ENCODE measurements around the gene EIF3A.
"Not testable (repeated sequence)": the region's sequence is repeated elsewhere in the genome, so short reads cannot be mapped to it uniquely, and the experiment has no call there.

Gene EIF3A

DNA sequence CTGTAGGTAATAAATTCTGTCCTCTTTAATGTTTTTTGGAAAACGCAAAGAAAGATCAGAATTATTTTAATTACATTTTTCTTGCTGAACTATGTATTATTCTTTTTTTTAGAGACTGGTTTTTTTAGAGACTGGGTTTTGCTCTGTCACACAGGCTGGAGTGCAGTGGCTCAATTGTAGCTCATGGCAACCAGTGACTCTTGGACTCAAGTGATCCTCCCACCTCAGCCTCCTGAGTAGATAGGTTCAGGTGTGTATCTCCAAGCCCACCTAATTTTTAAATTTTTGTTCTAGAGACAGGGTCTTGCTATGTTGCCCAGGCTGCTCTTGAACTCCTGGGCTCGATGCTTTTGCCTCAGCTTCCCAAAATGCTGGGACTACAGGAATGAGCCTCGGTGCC, 18.0 kb upstream of the EIF3A start:
- no peak for DNase-seq

DNA sequence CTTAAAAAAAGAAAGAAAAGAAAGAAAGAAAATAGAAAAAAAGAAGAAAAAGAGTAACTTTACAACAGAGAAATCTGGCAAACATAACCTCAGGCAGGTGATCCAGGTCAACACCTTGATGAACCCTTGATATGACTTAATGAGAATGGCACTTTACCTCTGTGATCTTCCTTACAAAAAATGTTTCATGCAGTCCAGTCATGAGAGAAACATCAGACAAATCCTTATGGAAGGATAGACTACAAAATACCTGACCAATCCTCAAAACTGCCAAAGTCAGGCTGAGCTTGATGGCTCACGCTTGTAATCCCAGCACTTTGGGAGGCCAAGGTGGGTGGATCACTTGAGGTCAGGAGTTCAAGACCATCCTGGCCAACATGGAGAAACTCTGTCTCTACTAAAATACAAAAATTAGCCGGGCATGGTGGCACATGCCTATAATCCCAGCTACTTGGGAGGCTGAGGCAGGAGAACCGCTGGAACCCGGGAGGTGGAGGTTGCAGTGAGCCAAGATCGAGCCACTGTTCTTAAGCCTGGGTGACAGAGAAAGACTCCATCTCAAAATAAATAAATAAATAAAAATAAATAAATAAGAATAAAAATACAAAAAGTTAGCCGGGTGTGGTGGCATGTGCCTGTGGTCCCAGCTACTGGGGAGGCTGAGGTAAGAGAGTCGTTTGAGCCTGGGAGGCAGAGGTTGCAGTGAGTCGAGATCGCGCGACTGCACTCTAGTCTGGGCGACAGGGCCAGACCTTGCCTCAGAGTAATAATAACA, 16.2 kb upstream of the EIF3A start:
- not testable (repeated sequence) for DNase-seq

DNA sequence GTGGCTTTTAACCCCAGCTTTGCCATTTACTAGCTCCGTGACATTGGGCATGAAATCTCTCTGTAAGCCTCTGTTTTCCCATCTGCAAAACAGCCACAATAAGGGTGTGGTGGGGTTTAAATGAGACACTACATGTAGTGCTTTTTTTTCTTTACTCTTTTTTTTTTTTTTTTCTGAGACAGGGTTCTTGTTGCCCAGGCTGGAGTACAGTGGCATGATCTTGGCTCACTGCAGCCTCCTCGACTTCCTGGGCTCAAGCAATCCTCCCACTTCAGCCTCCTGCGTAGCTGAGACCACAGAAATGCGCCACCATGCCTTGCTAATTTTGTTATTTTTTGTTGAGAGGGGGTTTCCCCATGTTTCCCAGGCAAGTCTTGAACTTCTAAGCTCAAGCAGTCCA, 15.0 kb upstream of the EIF3A start:
- DNase-seq: no peak

DNA sequence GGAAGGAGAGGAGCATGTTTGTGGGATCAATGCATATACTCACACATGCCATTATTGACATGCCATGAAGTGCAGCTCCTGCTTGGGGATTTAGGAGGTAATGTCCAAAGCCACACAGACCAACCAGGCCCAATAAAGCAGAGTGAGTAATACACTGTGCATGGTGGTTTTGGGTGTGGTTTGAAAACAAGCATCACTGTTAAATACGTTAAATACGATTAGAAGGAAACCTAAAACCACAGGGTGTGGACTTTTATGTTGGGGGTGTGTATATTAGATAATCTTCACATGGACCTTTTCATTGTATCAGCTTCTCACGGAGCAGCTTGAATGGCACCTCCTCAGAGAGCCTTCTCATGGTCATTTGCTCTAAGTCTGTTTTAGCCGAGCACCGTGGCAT, 10.4 kb upstream of the EIF3A start:
- no peak for DNase-seq

- no peak for DNase-seq
Observed at GRCh38 chr10:119090026-119090795, 9.6 kb upstream of the EIF3A start.

- DNase-seq: no peak
Observed at GRCh38 chr10:119087271-119087882, 6.8 kb upstream of the EIF3A start.

- no peak for DNase-seq
Observed at GRCh38 chr10:119084896-119085295, 4.3 kb upstream of the EIF3A start.

DNA sequence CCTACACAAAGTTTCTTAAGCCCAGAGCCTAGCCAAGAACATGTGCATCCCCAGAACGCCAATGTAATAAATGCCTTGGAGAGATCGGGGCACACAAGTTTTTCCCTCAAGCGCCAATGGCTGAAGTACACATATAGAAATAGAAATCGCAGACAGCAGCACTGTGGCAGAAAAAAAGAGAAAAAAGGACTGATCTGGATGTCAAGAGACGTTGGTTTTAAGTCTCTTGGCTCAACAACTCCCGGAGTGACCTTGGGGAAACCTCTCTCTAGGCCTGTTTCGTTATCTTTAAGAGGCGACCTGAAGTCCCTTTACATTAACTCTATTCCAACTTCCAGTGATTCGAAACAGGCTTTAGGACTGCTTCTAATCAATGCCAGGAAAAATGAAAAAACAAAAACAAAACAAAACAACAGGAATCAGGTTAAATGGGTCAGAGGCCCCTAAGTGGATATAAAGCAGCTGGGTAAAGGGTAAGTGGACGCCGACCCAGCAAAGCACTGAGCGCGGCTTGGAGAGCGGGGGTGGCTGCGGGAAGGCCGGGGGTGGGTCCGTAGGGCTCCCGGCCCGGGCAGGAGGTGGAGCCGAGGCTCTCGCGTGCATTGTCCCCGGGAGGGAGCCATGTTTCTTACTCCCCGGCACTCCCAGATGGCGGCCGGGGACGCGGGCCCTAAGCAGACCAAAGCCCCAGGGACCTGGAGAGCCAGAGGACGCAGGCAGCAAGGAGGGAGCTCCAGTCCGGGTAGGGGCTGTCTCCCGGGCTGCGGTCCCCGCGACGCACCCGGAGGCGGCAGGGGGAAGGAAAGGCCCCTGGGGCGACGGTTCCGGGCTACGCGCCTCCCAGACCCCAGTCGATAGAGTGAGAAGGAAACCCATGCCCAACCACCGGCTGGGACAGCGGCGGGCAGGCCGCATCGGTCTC, 757 bp downstream of the EIF3A start:
- DNase-seq: no peak

DNA sequence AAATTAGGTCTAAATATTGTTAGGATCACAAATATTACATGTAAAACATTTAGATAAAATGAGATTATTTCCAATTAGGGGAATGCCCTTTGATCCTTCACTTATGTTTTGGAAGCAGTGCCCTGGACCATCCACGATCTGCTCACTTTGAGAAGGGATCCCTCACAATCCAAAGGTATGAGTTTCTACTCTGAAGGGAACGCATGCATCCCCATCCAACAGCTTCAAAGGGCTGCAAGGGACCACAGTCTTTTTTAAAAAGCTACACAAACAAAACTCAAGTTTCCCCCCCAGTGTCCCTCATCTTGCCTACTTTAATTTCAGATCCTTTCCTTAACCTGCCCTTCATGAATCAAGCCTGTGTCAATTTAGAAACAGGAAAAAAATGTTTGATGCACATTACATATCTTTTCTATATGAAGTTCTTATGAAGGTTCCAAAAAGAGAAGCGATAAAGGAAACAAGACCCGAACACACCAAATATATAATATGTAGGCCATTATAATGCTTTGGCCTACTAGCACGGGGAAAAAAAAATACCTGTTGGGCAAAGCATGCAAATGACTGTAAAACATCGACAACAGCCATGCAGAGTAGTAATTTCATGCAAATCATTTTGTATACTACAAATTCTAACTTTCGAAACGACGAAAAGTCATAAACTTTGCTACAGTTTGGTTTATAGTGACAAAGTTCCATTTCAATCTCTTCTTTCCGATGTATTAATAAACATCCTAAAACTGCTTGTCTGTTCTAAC, 2.0 kb downstream of the EIF3A start:
- DNase-seq: no peak

- DNase-seq: no peak
Observed at GRCh38 chr10:119073584-119073983, 7.0 kb downstream of the EIF3A start.

- DNase-seq: no peak
Observed at GRCh38 chr10:119070395-119071165, 10.0 kb downstream of the EIF3A start.

- DNase-seq: no peak
Observed at GRCh38 chr10:119061926-119062325, 18.7 kb downstream of the EIF3A start.

DNA sequence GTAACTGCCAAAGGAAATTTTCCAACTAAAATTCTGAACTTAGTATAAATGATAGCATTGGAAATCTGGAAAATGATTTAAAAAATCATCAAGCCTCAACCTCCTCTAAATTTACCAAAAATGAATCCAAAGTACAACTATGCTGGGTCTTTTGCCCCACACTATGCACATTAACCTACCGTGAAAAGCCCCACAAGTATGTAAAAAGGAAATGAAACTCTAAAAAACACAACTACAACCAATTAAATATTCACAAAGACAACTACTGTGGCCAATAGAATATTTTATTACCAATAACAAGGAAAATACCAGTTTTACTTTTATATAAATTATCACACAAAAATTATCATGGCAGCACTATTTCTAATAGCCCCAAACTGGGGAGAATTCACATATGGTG, 19.3 kb downstream of the EIF3A start:
- no peak for DNase-seq

- no peak for DNase-seq
Observed at GRCh38 chr10:119060107-119060506, 20.5 kb downstream of the EIF3A start.

- no peak for DNase-seq
Observed at GRCh38 chr10:119059557-119059956, 21.1 kb downstream of the EIF3A start.

GRCh38 chr10:119058010-119058409, 22.6 kb downstream of the EIF3A start:
- DNase-seq: no peak

DNA sequence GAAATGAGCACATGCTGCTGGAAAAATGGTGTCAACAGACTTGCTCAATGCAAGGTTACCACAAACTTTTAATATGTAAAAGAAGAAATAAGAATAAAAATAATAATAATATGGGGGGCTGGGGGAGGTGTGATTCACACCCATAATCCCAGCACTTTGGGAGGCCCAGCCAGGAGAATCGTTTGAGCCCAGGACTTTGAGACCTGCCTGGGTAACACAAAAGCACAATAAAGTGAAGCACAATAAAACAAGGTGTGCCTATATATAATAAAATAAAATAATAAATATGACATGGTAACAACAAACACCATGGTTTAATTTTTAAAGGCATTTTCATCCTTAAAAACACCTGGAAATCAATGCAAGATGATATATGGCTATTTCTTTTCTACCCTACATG, 25.1 kb downstream of the EIF3A start:
- DNase-seq: no peak

DNA sequence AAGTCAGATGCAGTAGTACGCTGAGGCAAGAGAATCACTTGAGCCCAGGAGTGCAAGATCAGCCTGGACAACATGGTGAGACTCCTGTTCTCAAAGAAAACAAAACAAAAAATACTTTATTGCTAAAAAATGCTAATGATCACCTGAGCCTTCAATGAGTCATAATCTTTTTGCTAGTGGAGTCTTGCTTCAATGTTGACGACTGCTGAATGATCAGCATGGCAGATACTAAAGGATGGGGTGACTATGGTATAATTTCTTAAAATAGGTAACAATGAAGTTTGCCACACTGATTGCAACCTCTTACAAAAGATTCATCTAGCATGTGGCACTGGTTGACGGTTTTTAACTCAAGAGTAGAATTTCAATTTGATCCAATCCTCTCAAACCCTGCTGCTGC, 28.8 kb downstream of the EIF3A start:
- DNase-seq: no peak

DNA sequence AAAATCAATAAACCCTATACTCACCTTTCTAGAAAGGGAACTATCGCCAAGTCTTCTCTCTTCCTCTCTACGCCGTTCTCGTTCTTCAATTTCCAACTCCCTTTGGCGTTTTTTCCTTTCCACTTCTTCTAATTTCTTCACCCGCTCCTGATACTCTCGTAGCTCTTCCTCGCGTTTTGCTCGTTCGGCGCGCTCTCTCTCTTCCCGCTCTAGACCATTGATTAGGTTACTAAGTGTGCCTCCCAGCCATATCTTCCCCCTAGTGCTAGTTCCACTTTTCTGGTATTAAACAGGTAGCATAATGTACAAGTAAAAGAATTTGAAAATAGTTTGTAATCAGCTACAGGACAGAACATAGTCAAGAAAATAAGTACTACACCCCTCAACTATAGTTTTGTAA, 30.8 kb downstream of the EIF3A start:
- no peak for DNase-seq

GRCh38 chr10:119049361-119049760, 31.3 kb downstream of the EIF3A start:
- DNase-seq: no peak

DNA sequence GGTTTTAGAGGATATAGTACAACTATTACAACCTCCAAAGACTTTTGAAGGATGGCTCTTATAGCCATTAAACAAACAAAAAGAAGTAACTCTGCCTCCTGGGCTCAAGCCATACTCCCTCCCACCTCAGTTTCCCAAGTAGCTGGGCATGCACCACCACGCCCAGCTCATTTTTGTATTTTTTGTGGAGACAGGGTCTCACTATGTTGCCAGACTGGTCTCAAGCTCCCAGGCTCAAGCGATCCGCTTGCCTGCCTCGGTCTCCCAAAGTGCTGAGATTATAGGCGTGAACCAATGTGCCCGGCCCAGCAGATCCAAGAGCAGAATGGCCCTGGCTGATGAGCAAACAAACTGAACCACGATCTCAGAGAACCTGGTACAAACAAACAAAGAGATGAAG, 35.1 kb downstream of the EIF3A start:
- no peak for DNase-seq

All from NCI-H1092 (cell line).